Mesenchymal stem cell (in vitro differentiated cells and primary cell): ENCODE results near the gene CDKN1A.

Source experiments
- DNase-seq: peaks from one replicate; pipeline ENCODE4 v3.0.0-alpha.2; 2013
- H2AFZ ChIP-seq: one replicate; pipeline ENCODE4 v1.6.1; 2013; ENCODE audit warnings: low read depth, mild to moderate bottlenecking, control low read depth, inconsistent platforms, low read length, moderate library complexity
- H2AK5ac ChIP-seq: 2 replicates; pipeline ENCODE4 v1.6.1; 2013; ENCODE audit warnings: low read length, moderate library complexity, mild to moderate bottlenecking, inconsistent platforms; ENCODE audit not compliant: severe bottlenecking
- H2BK120ac ChIP-seq: one replicate; pipeline ENCODE4 v1.6.1; 2013; ENCODE audit warnings: low read depth, mild to moderate bottlenecking, inconsistent platforms, low read length, moderate library complexity
- H2BK12ac ChIP-seq, 2 experiments: one replicate each; pipeline ENCODE4 v1.6.1; 2013; ENCODE audit warnings: inconsistent platforms in 2 of 2, low read length in 2 of 2, mild to moderate bottlenecking in 2 of 2, moderate library complexity in 2 of 2, control low read depth in 1 of 2
- H2BK15ac ChIP-seq: one replicate; pipeline ENCODE4 v1.6.1; 2013; ENCODE audit warnings: mild to moderate bottlenecking, low read depth, inconsistent platforms; ENCODE audit not compliant: poor library complexity, severe bottlenecking
- H2BK5ac ChIP-seq: 2 replicates; pipeline ENCODE4 v1.6.1; 2013; ENCODE audit warnings: low read depth, mild to moderate bottlenecking, low read length, control low read depth, inconsistent platforms; ENCODE audit not compliant: poor library complexity, severe bottlenecking
- H3K14ac ChIP-seq, 2 experiments: one replicate each; pipeline ENCODE4 v1.6.1; 2013; ENCODE audit warnings: inconsistent platforms in 2 of 2, low read length in 2 of 2, control low read depth in 1 of 2, mild to moderate bottlenecking in 1 of 2, moderate library complexity in 1 of 2
- H3K18ac ChIP-seq, 2 experiments: one replicate each; pipeline ENCODE4 v1.6.1; 2013; ENCODE audit warnings: inconsistent platforms in 2 of 2, low read length in 2 of 2, control low read depth in 1 of 2, low read depth in 1 of 2, mild to moderate bottlenecking in 1 of 2
- H3K23ac ChIP-seq, 2 experiments: one replicate each; pipeline ENCODE4 v1.6.1; 2013; ENCODE audit warnings: inconsistent platforms in 2 of 2, low read length in 2 of 2, mild to moderate bottlenecking in 2 of 2, moderate library complexity in 2 of 2, control low read depth in 1 of 2
- H3K27ac ChIP-seq: 2 replicates; pipeline ENCODE4 v1.5.1; 2013; ENCODE audit warnings: mild to moderate bottlenecking, moderate library complexity, low read length, control low read depth, inconsistent platforms; ENCODE audit not compliant: poor library complexity, severe bottlenecking
- H3K27me3 ChIP-seq, 2 experiments: 2 replicates each; pipeline versions ENCODE4 v1.6.1 to v1.7.0; 2013; ENCODE audit warnings: low read length in 2 of 2, mild to moderate bottlenecking in 2 of 2, moderate library complexity in 2 of 2, control low read depth in 1 of 2, inconsistent platforms in 1 of 2; ENCODE audit not compliant: control insufficient read depth in 1 of 2, insufficient read depth in 1 of 2
- H3K36me3 ChIP-seq, 2 experiments: 2 replicates each; pipeline versions ENCODE4 v1.6.1 to v1.7.0; 2013; ENCODE audit warnings: low read length in 2 of 2, control low read depth in 1 of 2, inconsistent platforms in 1 of 2, low read depth in 1 of 2, mild to moderate bottlenecking in 1 of 2; ENCODE audit not compliant: insufficient read depth in 2 of 2, control insufficient read depth in 1 of 2
- H3K4ac ChIP-seq, 2 experiments: one replicate each; pipeline ENCODE4 v1.6.1; 2013; ENCODE audit warnings: inconsistent platforms in 2 of 2, low read length in 2 of 2, mild to moderate bottlenecking in 2 of 2, moderate library complexity in 2 of 2, control low read depth in 1 of 2, low read depth in 1 of 2
- H3K4me1 ChIP-seq: 2 replicates; pipeline ENCODE4 v1.6.1; 2013; ENCODE audit warnings: low read depth, low read length, control low read depth; ENCODE audit not compliant: control insufficient read depth, insufficient read depth
- H3K4me2 ChIP-seq: 2 replicates; pipeline ENCODE4 v1.6.1; 2013; ENCODE audit warnings: low read length, mild to moderate bottlenecking, inconsistent platforms; ENCODE audit not compliant: poor library complexity, severe bottlenecking
- H3K4me3 ChIP-seq, 2 experiments: 2 replicates each; pipeline versions ENCODE4 v1.5.1 to v1.7.0; 2013; ENCODE audit warnings: low read length in 2 of 2, mild to moderate bottlenecking in 2 of 2, control low read depth in 1 of 2, low read depth in 1 of 2; ENCODE audit not compliant: insufficient read depth in 1 of 2
- H3K79me1 ChIP-seq: replicated peaks from 2 replicates; pipeline ENCODE4 v1.6.1; 2013; ENCODE audit warnings: mild to moderate bottlenecking, control low read depth, low read length, inconsistent platforms; ENCODE audit not compliant: poor library complexity, severe bottlenecking
- H3K9ac ChIP-seq: 2 replicates; pipeline ENCODE4 v1.7.0; 2013; ENCODE audit warnings: mild to moderate bottlenecking, low read length, moderate library complexity
- H3K9me3 ChIP-seq: 2 replicates; pipeline ENCODE4 v1.7.0; 2013; ENCODE audit warnings: mild to moderate bottlenecking, low read length; ENCODE audit not compliant: control insufficient read depth
- H4K8ac ChIP-seq: one replicate; pipeline ENCODE4 v1.6.1; 2013; ENCODE audit warnings: inconsistent platforms, mild to moderate bottlenecking, low read length, moderate library complexity
- H4K91ac ChIP-seq: one replicate; pipeline ENCODE4 v1.6.1; 2013; ENCODE audit warnings: mild to moderate bottlenecking, low read length, inconsistent platforms
- WGBS: methylation state at CpG from one replicate; pipeline ENCODE4 v1.1.7; 2013; ENCODE audit warnings: mixed read lengths; 5-methylcytosine and 5-hydroxymethylcytosine counted together

The CDKN1A gene

GRCh38 chr6:36679043-36679833 is 724 bp downstream of the CDKN1A start:
- WGBS: under 1% methylated on average over 49 of the region's 61 CpGs
- Histone ChIP-seq H3K4me1 (peaks cover 35% of the 10 kb centered on the region), H3K14ac (peak overlapping the region in 1 of 2 experiments; percentile 100), H3K36me3 (peaks cover 24 to 40% of the 10 kb centered on the region in 2 experiments), H4K91ac (peak overlapping the region; percentile 64), H2BK12ac (peak overlapping the region in 1 of 2 experiments; percentile 80), H2BK5ac (peak overlapping the region; percentile 67), H3K23ac (peak overlapping the region; percentile 24 to 100), H2AFZ (peak overlapping the region; percentile 8), H3K18ac (peak overlapping the region; percentile 16 to 97), H4K8ac (no peak overlapping the region), H3K27me3 (no peaks in the 10 kb centered on the region), H3K4me3 (peak overlapping the region; percentile 89 to 98), H3K9me3 (no peaks in the 10 kb centered on the region), H3K4me2 (peak overlapping the region; percentile 66), H2AK5ac (no peak overlapping the region), H3K79me1 (peaks cover 2% of the 10 kb centered on the region), H3K9ac (peak overlapping the region; percentile 99), H2BK15ac (peak overlapping the region; percentile 83), H3K27ac (peak overlapping the region; percentile 79), H2BK120ac (peak overlapping the region; percentile 55), H3K4ac (peak overlapping the region in 1 of 2 experiments; percentile 90)
- peak; percentile 71 for DNase-seq

GRCh38 chr6:36682328-36683144 is 4.0 kb downstream of the CDKN1A start:
- Histone ChIP-seq H2BK15ac (no peak overlapping the region), H2BK12ac (no peak overlapping the region), H3K18ac (peak overlapping the region in 1 of 2 experiments; percentile 6), H2AK5ac (no peak overlapping the region), H3K4me1 (peaks cover 39% of the 10 kb centered on the region), H3K14ac (peak overlapping the region in 1 of 2 experiments; percentile 49), H3K79me1 (no peaks in the 10 kb centered on the region), H4K91ac (no peak overlapping the region), H3K9me3 (no peaks in the 10 kb centered on the region), H3K4me2 (peak overlapping the region; percentile 74), H3K4ac (peak overlapping the region; percentile 26 to 40), H3K4me3 (peak overlapping the region; percentile 32 to 93), H3K9ac (peak overlapping the region; percentile 99), H2BK5ac (peak overlapping the region; percentile 1), H2BK120ac (no peak overlapping the region), H3K27me3 (no peaks in the 10 kb centered on the region), H2AFZ (no peak overlapping the region), H3K36me3 (peaks cover 54 to 73% of the 10 kb centered on the region in 2 experiments), H3K27ac (peak overlapping the region; percentile 68), H4K8ac (peak overlapping the region; percentile 50), H3K23ac (no peak overlapping the region)
- DNase-seq: peak; percentile 43
- 82% methylated on average over 11 of the region's 11 CpGs for WGBS

- Histone ChIP-seq H3K4ac (no peak overlapping the region), H3K18ac (no peak overlapping the region), H2AK5ac (no peak overlapping the region), H3K27ac (peak overlapping the region; percentile 68), H3K9me3 (no peaks in the 10 kb centered on the region), H4K91ac (no peak overlapping the region), H2AFZ (no peak overlapping the region), H3K27me3 (no peaks in the 10 kb centered on the region), H2BK120ac (no peak overlapping the region), H3K79me1 (no peaks in the 10 kb centered on the region), H3K4me2 (peak overlapping the region; percentile 74), H2BK15ac (no peak overlapping the region), H2BK12ac (no peak overlapping the region), H2BK5ac (no peak overlapping the region), H3K14ac (no peak overlapping the region), H3K9ac (peak overlapping the region; percentile 99), H4K8ac (no peak overlapping the region), H3K36me3 (peaks cover 59 to 78% of the 10 kb centered on the region in 2 experiments), H3K23ac (no peak overlapping the region), H3K4me3 (peak overlapping the region in 1 of 2 experiments; percentile 93), H3K4me1 (peaks cover 38% of the 10 kb centered on the region)
- WGBS: 96% methylated on average over 6 of the region's 6 CpGs
- DNase-seq: no peak
Observed at GRCh38 chr6:36683145-36683655, 4.7 kb downstream of the CDKN1A start.
